Measurements from ENCODE around the gene SCTR.

SCTR gene

DNA sequence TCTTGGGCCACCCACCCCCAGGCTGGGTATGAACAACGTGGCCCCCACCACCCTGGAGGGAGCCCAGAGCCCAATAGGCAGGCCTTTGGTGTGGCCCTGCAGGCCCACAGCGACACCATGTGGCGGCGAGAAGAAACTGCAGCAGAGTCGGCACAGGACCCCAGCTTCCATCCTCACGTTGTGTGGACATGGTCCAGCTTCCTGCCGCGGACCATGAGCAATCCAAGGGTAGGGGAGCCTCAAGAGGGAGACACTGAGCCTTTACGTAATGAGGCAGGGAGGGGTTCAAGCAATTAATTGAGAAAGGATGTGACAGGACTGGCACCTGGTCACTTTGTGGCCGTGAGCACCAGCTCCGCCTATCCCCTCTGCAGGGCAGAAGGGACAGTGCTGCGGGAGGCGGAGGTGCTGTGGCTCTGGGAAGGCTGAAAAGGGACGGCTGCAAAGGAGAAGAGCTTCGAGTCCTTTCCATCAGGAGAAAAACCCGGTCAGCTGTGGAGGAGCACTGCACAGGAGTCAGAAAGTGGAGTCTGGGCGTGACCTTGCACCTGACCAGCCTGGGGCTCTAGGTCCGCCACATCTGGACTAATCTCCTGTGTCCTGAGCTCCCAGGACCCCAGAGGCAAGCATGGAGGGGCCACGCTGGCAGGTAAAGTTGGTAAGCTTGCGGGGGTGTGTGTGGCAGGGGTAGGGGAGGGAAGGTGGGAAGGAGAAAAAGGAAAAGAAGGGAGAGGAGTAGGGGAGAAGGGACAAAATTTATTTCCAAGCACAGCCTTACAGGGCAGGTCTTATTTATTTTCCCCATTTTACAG lies 47.8 kb downstream of the SCTR start:
- no peak overlapping the region for H2BK120ac ChIP-seq (ENCODE audit: low read depth, low read length)
- H2AFZ ChIP-seq (ENCODE audit: low read depth, low read length), result no peak overlapping the region
- WGBS, result 31% methylated on average over 20 of the region's 20 CpGs

DNA sequence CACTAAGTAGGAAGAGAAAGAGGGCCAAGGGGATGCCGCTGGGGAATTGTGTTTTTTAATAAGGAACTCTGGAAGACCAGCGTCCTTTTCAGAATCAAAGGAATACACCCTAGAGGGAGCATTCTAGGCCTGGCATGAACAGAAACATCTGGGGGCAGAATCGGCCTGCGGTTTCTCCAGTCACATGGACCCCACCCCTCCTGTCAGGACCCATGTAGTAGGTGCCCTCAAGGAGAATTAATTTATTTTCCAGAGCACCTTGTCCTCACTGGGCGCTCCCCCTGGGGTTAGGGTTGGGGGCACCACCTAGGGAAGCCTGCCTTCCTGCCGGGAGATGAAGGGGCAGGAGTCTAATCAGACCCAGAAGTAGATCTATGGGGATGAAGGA lies 48.4 kb downstream of the SCTR start:
- Histone ChIP-seq H3K23ac (ENCODE audit: low read length in 2 of 2) (no peak overlapping the region), H3K4ac (ENCODE audit: low read depth in 1 of 2, low read length in 2 of 2) (no peak overlapping the region), H4K8ac (ENCODE audit: low read length) (no peak overlapping the region), H3K27me3 (ENCODE audit: control insufficient read depth in 1 of 2, insufficient read depth in 1 of 2, low read length in 2 of 2) (peaks cover 0 to 64% of the 10 kb centered on the region in 2 experiments), H3K4me3 (ENCODE audit: insufficient read depth in 1 of 2, low read depth in 1 of 2, low read length in 2 of 2) (no peak overlapping the region), H3K9me3 (ENCODE audit: control insufficient read depth, low read length) (no peaks in the 10 kb centered on the region), H3K4me1 (ENCODE audit: control insufficient read depth, insufficient read depth, low read depth, low read length) (peaks cover 19% of the 10 kb centered on the region), H3K4me2 (ENCODE audit: low read length, poor library complexity, severe bottlenecking) (no peak overlapping the region), H3K18ac (ENCODE audit: low read depth in 1 of 2, low read length in 2 of 2) (no peak overlapping the region), H2BK5ac (ENCODE audit: low read depth, low read length, poor library complexity, severe bottlenecking) (no peak overlapping the region), H4K91ac (ENCODE audit: low read length) (no peak overlapping the region), H2AK5ac (ENCODE audit: low read length, severe bottlenecking) (no peak overlapping the region), H3K9ac (ENCODE audit: low read length) (no peak overlapping the region), H2BK120ac (ENCODE audit: low read depth, low read length) (no peak overlapping the region), H3K79me1 (replicated peaks; ENCODE audit: low read length, poor library complexity, severe bottlenecking) (no peaks in the 10 kb centered on the region), H2BK12ac (ENCODE audit: low read length in 2 of 2) (no peak overlapping the region), H3K36me3 (ENCODE audit: control insufficient read depth in 1 of 2, insufficient read depth in 2 of 2, low read depth in 1 of 2, low read length in 2 of 2) (no peaks in the 10 kb centered on the region), H2BK15ac (ENCODE audit: low read depth, poor library complexity, severe bottlenecking) (no peak overlapping the region), H3K27ac (ENCODE audit: low read length, poor library complexity, severe bottlenecking) (no peak overlapping the region), H3K14ac (ENCODE audit: low read length in 2 of 2) (no peak overlapping the region), H2AFZ (ENCODE audit: low read depth, low read length) (no peak overlapping the region)
- 71% methylated on average over 6 of the region's 6 CpGs for WGBS
- DNase-seq, result no peak

More for the DNA sequence above, 47.8 kb downstream of the SCTR start:
- H3K14ac ChIP-seq (ENCODE audit: low read length in 2 of 2), result no peak overlapping the region
- H3K27ac ChIP-seq (ENCODE audit: low read length, poor library complexity, severe bottlenecking), result no peak overlapping the region
- peak; percentile 50 for DNase-seq
- no peak overlapping the region for H2BK12ac ChIP-seq (ENCODE audit: low read length in 2 of 2)
- H3K4me1 ChIP-seq (ENCODE audit: control insufficient read depth, insufficient read depth, low read depth, low read length), result peaks cover 19% of the 10 kb centered on the region
- H2AK5ac ChIP-seq (ENCODE audit: low read length, severe bottlenecking), result peak overlapping the region; percentile 7
- no peak overlapping the region for H3K4me3 ChIP-seq (ENCODE audit: insufficient read depth in 1 of 2, low read depth in 1 of 2, low read length in 2 of 2)
- no peak overlapping the region for H3K23ac ChIP-seq (ENCODE audit: low read length in 2 of 2)
- no peak overlapping the region for H4K91ac ChIP-seq (ENCODE audit: low read length)
- no peak overlapping the region for H3K4ac ChIP-seq (ENCODE audit: low read depth in 1 of 2, low read length in 2 of 2)
- H4K8ac ChIP-seq (ENCODE audit: low read length), result no peak overlapping the region
- peaks cover 0 to 68% of the 10 kb centered on the region in 2 experiments for H3K27me3 ChIP-seq (ENCODE audit: control insufficient read depth in 1 of 2, insufficient read depth in 1 of 2, low read length in 2 of 2)
- no peak overlapping the region for H3K9ac ChIP-seq (ENCODE audit: low read length)
- H2BK5ac ChIP-seq (ENCODE audit: low read depth, low read length, poor library complexity, severe bottlenecking), result no peak overlapping the region
- no peak overlapping the region for H3K18ac ChIP-seq (ENCODE audit: low read depth in 1 of 2, low read length in 2 of 2)
- H3K9me3 ChIP-seq (ENCODE audit: control insufficient read depth, low read length), result no peaks in the 10 kb centered on the region
- no peaks in the 10 kb centered on the region for H3K36me3 ChIP-seq (ENCODE audit: control insufficient read depth in 1 of 2, insufficient read depth in 2 of 2, low read depth in 1 of 2, low read length in 2 of 2)
- no peaks in the 10 kb centered on the region for H3K79me1 ChIP-seq (replicated peaks; ENCODE audit: low read length, poor library complexity, severe bottlenecking)
- H3K4me2 ChIP-seq (ENCODE audit: low read length, poor library complexity, severe bottlenecking), result no peak overlapping the region
- H2BK15ac ChIP-seq (ENCODE audit: low read depth, poor library complexity, severe bottlenecking), result no peak overlapping the region

DNA sequence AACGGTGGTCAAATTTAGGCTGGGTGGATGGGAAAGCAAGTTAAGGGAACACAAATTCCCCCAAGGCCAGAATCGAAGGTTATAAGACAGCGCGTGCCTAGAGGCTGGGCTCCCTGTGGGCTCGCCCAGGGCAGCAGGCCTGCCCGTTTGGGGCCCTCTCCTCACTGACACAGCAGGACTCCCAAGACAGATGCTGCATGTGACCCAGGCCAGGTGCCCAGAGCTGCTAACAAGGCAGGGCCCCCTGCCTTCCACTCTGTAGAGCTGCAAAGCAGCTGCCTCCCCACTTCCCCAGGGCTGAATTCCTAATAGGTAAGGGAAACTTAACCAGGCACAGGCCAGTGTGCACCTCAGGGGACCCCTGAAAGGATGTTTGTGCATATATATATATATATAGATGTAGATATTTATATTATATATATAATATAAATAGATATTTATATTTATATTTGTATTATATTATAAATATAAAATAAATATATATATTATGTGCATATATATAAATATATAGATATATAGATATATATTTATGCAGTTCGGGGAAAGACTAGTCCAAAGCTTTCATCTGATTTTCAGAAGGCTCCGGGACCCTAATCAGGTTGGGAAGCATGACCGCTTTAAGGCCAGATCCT lies 48.9 kb downstream of the SCTR start:
- Histone ChIP-seq H2AK5ac (ENCODE audit: low read length, severe bottlenecking) (no peak overlapping the region), H3K79me1 (replicated peaks; ENCODE audit: low read length, poor library complexity, severe bottlenecking) (no peaks in the 10 kb centered on the region), H2BK5ac (ENCODE audit: low read depth, low read length, poor library complexity, severe bottlenecking) (no peak overlapping the region), H3K4me1 (ENCODE audit: control insufficient read depth, insufficient read depth, low read depth, low read length) (peaks cover 19% of the 10 kb centered on the region), H3K36me3 (ENCODE audit: control insufficient read depth in 1 of 2, insufficient read depth in 2 of 2, low read depth in 1 of 2, low read length in 2 of 2) (no peaks in the 10 kb centered on the region), H3K9me3 (ENCODE audit: control insufficient read depth, low read length) (no peaks in the 10 kb centered on the region), H2BK15ac (ENCODE audit: low read depth, poor library complexity, severe bottlenecking) (no peak overlapping the region), H4K8ac (ENCODE audit: low read length) (no peak overlapping the region), H2AFZ (ENCODE audit: low read depth, low read length) (no peak overlapping the region), H3K27me3 (ENCODE audit: control insufficient read depth in 1 of 2, insufficient read depth in 1 of 2, low read length in 2 of 2) (peaks cover 0 to 59% of the 10 kb centered on the region in 2 experiments), H3K27ac (ENCODE audit: low read length, poor library complexity, severe bottlenecking) (no peak overlapping the region), H2BK12ac (ENCODE audit: low read length in 2 of 2) (no peak overlapping the region), H3K18ac (ENCODE audit: low read depth in 1 of 2, low read length in 2 of 2) (no peak overlapping the region), H3K4ac (ENCODE audit: low read depth in 1 of 2, low read length in 2 of 2) (no peak overlapping the region), H4K91ac (ENCODE audit: low read length) (no peak overlapping the region), H3K14ac (ENCODE audit: low read length in 2 of 2) (no peak overlapping the region), H3K23ac (ENCODE audit: low read length in 2 of 2) (no peak overlapping the region), H2BK120ac (ENCODE audit: low read depth, low read length) (no peak overlapping the region), H3K9ac (ENCODE audit: low read length) (no peak overlapping the region), H3K4me2 (ENCODE audit: low read length, poor library complexity, severe bottlenecking) (no peak overlapping the region), H3K4me3 (ENCODE audit: insufficient read depth in 1 of 2, low read depth in 1 of 2, low read length in 2 of 2) (no peak overlapping the region)
- no peak for DNase-seq
- 80% methylated on average over 9 of the region's 9 CpGs for WGBS

DNA sequence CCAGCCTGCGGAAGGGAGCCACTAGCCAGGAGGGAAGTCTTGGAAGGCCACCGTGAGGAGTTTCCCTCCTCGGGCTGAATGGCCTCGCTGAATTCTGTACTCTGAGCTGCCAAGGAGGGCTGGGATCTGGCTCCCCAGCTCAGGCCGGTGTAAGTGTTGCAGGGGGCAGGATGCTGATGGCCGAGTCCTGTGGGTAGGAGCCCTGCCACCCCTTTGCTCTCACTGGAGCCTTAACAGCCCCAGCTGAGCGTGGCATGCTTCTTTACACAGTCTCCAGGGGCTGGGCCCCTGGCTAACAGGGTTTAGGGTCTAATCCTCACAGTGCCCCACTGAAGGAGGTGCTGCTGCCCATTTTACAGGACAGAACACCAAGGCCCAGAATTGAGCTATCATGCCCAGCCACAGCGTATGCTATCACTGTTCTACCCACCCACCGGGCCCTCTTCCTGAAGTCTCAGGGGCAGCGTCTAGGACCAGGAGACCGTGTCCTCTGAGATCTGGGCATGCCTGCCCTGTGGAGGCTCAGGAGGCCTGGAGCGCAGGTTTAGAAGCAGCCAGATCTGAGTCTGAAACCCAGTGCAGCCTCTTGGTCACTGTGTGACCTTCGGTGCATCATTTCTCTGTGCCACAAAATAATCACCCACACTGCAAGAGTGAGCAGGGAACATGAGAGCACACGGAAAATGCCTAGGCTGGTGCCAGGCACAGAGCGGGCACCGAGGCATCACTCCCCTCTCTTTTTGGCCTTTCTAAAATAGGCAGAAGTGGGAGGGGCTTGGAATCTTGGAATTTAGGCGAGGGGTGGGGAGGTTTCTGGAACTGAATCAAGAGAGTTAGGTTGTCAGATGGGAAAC lies 49.7 kb downstream of the SCTR start:
- 84% methylated on average over 16 of the region's 17 CpGs for WGBS
- H3K27me3 ChIP-seq (ENCODE audit: control insufficient read depth in 1 of 2, insufficient read depth in 1 of 2, low read length in 2 of 2), result peaks cover 0 to 52% of the 10 kb centered on the region in 2 experiments

More for the DNA sequence above, 49.7 kb downstream of the SCTR start:
- H2BK12ac ChIP-seq (ENCODE audit: low read length in 2 of 2), result no peak overlapping the region
- no peak overlapping the region for H3K14ac ChIP-seq (ENCODE audit: low read length in 2 of 2)
- no peaks in the 10 kb centered on the region for H3K9me3 ChIP-seq (ENCODE audit: control insufficient read depth, low read length)
- H3K4me1 ChIP-seq (ENCODE audit: control insufficient read depth, insufficient read depth, low read depth, low read length), result peaks cover 19% of the 10 kb centered on the region
- no peaks in the 10 kb centered on the region for H3K36me3 ChIP-seq (ENCODE audit: control insufficient read depth in 1 of 2, insufficient read depth in 2 of 2, low read depth in 1 of 2, low read length in 2 of 2)
- H2BK15ac ChIP-seq (ENCODE audit: low read depth, poor library complexity, severe bottlenecking), result no peak overlapping the region
- H3K79me1 ChIP-seq (replicated peaks; ENCODE audit: low read length, poor library complexity, severe bottlenecking), result no peaks in the 10 kb centered on the region
- no peak overlapping the region for H3K23ac ChIP-seq (ENCODE audit: low read length in 2 of 2)
- no peak overlapping the region for H3K4me2 ChIP-seq (ENCODE audit: low read length, poor library complexity, severe bottlenecking)
- no peak overlapping the region for H2BK120ac ChIP-seq (ENCODE audit: low read depth, low read length)
- H3K9ac ChIP-seq (ENCODE audit: low read length), result no peak overlapping the region
- H4K91ac ChIP-seq (ENCODE audit: low read length), result no peak overlapping the region
- H3K4me3 ChIP-seq (ENCODE audit: insufficient read depth in 1 of 2, low read depth in 1 of 2, low read length in 2 of 2), result no peak overlapping the region
- H3K27ac ChIP-seq (ENCODE audit: low read length, poor library complexity, severe bottlenecking), result no peak overlapping the region
- no peak for DNase-seq
- H2BK5ac ChIP-seq (ENCODE audit: low read depth, low read length, poor library complexity, severe bottlenecking), result no peak overlapping the region
- no peak overlapping the region for H2AFZ ChIP-seq (ENCODE audit: low read depth, low read length)
- no peak overlapping the region for H2AK5ac ChIP-seq (ENCODE audit: low read length, severe bottlenecking)
- H3K18ac ChIP-seq (ENCODE audit: low read depth in 1 of 2, low read length in 2 of 2), result no peak overlapping the region
- H3K4ac ChIP-seq (ENCODE audit: low read depth in 1 of 2, low read length in 2 of 2), result no peak overlapping the region
- H4K8ac ChIP-seq (ENCODE audit: low read length), result no peak overlapping the region

Measured in mesenchymal stem cell (in vitro differentiated cells and primary cell).